ENCODE results near the gene MYZAP.

The MYZAP gene

GRCh38 chr15:57625703-57626448 is 34.2 kb downstream of the MYZAP start:
- no peak for DNase-seq

DNA sequence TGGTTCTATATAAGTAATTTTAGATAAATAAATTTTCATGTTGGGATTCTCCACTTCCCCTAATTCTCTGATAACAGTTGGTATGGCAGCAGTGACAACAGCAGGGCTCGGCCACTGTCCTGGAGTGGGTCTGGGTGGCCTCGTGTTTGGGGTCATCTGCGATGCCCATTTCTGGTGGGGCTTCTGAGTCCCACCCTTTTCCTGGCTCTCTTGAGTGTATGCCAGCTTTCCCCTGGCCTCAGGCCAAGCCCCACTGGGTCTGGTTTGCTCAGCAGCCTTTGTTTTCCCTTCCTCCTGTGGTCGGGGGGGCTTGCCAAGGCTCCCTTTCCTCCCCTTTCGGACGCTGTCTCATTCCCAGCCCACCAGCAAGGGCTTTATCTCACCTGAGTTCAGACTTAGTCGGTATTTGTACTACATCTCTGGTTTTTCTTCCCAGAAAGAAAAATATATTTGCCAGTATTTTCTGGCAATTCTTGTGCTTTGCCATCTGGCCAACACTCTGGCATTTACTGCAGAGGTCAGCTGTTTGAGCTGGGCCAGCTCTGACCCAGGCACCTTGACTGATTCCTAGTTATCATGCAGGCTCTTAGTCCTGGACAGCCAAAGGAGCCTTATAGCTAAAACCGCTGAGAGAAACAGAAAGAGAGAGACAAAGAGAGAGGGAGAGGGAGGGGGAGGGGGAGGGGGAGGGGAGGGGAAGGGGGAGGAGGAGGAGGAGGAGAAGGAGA is 35.2 kb downstream of the MYZAP start:
- no peak for DNase-seq

DNA sequence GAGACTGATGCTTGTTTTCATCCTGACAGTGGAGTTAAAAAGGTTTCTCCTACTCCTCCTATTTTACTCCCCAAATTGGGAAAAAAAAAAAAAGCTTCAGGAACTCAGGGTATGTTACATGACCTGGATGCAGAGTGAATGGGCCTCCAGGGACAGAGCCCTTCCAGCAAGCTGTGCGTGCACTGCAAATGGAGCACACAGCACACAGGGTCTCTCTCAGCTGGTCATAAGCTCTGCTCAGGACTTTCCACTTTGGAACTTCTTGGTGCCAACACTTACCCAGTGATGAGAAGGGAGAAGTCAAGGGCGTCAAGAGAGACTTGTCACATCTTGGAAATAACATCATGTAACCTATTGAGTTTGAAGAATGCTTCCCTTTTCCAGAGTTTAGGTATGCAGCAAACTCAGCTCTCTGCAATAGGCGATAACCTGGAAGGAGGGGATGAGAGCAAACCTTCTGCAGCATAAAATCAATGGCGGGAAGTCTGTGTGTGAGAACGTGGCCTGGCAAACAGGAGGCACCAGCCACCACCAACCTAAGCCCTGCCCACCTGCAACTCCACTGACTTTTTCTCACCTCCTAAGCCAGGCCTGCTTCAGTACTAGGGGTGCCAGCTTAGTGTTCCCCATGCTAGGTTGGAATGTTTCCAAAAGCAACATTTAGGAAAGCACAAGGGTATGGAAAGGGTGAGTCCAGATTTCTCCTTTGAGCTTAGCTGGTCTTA is 39.8 kb downstream of the MYZAP start:
- no peak for DNase-seq

DNA sequence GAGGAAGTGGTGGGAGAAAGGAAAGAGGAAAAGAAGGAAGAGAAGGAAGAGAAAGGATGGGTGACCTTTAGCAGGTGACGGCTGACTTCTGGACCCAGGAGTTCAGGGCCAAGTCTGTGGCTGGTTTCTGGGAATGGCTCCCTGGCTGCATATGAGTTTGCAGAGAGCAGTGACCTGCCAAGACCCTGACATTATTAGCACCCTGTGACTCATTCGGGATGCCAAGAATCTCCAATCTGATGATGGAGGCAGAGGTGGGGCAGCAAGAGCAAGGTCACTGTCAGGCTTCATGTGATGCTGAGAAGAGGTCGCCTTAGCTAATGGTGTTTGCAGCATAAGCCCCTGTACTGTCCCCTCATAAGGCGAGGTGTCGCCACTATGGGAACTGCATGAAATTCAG is 42.6 kb downstream of the MYZAP start:
- DNase-seq = no peak

- DNase-seq = no peak
These were observed 43.7 kb downstream of the MYZAP start for GRCh38 chr15:57635300-57635909.

GRCh38 chr15:57637846-57638245 is 46.1 kb downstream of the MYZAP start:
- DNase-seq = no peak

GRCh38 chr15:57639306-57639705 is 47.6 kb downstream of the MYZAP start:
- DNase-seq = no peak

DNA sequence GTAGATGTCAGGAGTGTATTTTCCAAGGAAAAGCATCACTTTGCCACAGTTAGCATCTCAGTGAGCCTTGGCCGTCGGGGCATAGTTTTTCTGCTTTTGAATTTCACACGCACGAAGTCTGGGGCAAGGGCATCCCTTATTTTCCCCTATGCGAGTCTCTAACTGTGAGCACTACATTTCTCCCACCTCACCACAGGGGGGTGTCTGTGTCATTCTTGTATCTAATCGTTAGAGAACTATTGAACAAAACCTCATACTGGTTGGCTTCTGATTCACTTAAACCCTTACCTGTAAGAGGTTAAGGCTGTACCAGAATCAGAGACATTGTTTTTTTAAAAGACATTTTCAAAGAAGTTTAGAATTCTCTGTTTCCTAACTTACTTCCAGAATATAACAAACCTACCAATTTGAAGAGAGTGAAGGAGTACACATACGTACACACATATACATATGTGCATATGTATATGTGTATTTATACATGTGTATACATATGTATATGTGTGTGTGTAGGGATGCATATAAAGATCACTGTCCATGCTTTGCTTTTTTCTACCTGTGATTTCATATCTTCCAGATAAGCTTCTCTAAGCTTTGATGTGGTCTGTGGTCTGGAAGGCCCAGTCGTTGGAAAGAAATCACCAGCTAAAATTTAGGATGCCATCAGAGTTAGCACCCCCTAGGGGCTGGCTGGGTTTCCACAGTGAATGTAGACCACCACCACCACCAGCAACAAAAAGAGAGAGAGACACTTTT is 49.4 kb downstream of the MYZAP start:
- DNase-seq = no peak

- DNase-seq = no peak
These were observed 52.1 kb downstream of the MYZAP start for GRCh38 chr15:57643826-57644225.

DNA sequence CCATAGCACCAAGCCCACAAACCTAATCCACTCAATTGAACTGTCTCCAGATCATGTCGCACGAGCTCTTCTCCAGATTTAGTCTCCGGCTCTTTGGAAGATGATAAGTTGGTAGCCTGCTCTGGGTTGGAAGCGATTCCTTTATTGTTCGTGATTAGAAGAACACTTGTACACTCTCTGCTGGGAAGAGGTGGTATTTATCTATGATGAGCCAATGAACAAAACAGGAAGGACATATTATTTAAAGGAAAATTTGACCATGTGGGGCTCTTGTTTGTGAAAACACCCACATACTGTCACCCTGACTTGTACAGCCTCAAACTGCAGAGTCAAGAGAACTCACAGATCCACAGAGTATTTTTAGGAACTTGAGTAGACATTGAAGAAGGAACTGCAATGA is 54.4 kb downstream of the MYZAP start:
- DNase-seq = no peak

GRCh38 chr15:57647071-57647790 is 55.5 kb downstream of the MYZAP start:
- peak; percentile 18 for DNase-seq

- DNase-seq = no peak
These were observed 56.1 kb downstream of the MYZAP start for GRCh38 chr15:57647791-57648130.

DNA sequence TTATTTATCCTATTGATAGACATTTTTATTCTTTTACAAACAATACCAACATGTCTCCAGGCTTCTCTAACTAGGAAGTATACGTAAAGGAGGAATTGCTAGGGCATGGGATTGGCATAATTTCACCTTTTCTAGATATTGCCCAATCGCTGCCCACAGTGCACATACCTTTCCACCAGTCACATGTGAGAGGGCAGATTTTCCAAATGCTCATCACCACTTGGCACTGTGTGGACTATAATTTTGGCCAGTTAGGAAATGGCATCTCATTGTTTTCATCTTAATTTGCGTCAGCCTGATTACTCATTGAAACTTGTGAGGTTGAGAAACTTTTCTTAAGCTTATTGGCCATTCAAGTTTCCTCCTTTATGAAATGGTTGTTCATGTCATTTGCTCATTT is 57.4 kb downstream of the MYZAP start:
- no peak for DNase-seq

DNA sequence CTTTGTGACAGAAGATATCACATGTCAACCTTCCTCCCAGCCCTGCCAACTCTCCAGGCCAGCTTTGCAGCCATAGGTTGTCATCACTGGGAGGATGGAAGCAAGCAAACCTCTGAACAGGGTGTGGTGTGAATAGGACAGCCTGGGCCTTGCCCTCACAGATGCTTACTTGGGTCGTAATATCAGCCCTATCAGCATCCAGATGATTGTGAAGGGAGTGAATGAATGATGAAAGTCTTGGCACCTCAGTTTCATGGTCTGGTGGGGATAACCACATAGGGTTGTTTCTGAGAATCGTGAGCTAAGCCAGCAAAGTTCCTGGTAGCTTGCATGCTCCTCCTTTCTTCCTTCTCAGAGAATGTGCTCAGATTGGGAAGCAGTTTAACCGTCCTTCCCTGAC is 59.7 kb downstream of the MYZAP start:
- DNase-seq = no peak

DNA sequence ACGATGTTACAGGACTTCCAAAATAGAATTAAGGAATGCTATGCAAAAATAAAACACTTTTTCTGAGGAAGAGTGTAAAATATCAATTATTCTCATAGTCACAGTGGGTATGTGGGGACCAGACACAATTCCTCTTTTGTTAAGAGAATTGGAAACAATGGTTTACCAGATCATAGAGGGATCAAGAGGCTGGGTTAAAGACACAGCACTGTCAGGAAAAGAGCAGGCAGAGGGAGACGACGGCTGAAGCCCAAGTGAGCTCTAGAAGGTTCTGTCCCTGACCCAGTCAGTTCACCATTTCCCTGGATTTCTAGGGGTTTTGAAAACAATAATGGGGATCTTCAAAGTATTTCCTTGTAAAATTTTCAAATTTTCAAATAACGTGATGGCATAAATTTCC is 60.8 kb downstream of the MYZAP start:
- no peak for DNase-seq

- peak; percentile 44 for DNase-seq
These were observed 62.6 kb downstream of the MYZAP start for GRCh38 chr15:57654153-57654852.

DNA sequence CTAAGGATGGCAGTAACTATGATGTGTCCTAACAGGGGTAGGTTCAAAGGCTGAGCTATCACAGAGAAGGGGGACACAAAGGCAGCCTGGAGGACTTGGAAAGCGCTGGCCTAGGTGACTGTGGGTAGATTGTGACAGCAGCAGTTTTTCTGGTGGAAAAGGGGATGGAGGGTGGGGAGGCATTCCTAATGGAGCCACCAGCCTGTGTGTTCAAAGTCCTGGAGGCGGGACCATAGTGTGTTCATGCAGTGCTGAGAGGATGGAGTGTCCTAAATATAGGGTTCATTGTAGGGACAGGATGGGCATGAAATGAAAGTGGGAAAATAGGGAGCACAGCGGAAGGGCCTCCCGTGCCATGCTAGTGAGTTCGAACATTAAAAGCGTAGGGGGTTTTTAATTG is 63.3 kb downstream of the MYZAP start:
- no peak for DNase-seq

DNA sequence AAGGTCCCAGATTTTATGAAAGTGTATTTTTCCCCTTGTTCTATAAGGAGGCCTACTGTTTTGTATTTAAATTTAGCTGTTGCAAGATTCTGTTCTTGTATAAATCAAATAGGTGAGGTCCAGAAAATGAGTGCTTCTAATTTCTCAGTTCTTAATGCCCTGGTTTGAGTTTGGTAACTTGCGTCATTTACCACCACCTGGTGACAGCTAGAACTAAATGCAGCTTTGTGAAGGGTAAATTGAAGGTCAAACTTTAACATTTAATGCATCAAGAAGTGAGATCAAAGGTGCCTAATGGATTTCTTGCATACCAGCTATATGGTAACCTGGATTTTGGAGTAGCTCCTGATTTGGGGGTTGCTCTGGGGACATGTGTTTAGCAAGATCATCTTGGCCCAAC is 64.1 kb downstream of the MYZAP start:
- no peak for DNase-seq

DNA sequence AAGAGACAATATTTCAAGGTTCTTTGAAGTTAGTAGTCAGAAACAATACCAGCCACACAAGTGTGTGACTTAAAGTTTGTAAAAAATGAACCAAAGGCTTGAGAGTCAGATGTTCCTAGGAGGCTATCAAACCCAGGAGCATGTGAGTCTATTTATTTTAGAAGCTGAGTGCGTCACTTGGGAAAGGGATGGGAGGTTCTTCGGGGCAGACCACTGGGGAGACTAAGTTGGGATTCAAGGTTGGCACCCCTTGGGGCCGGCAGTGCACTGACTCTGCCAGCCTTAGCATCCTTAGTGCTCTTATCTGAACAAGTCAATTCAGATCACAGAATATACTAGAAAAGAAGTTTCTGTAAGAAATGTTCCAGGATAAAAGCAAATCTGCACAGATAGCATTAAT is 64.7 kb downstream of the MYZAP start:
- DNase-seq = no peak

DNA sequence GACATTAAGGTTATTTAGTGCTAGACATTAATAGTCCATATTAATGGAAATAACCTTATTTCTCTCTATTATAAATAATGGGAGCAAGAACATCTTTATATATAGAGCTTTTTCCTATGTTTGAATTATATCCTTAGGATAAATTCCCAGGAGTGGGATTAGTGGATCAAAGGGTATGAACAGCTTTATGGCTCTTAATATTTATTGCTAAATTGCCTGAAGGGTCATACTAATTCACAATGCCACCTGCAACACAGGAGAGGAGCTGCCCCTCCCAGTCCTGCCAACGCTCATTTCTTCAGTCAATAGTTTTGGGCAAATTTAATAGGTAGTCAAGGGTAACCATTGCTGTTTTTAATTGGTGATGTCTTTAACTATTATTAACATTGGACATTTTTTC is 65.9 kb downstream of the MYZAP start:
- DNase-seq = no peak
